ENCODE measurements around the gene SP140L.
"Not testable (repeated sequence)": the region's sequence is repeated elsewhere in the genome, so short reads cannot be mapped to it uniquely, and the experiment has no call there.

The SP140L gene

DNA sequence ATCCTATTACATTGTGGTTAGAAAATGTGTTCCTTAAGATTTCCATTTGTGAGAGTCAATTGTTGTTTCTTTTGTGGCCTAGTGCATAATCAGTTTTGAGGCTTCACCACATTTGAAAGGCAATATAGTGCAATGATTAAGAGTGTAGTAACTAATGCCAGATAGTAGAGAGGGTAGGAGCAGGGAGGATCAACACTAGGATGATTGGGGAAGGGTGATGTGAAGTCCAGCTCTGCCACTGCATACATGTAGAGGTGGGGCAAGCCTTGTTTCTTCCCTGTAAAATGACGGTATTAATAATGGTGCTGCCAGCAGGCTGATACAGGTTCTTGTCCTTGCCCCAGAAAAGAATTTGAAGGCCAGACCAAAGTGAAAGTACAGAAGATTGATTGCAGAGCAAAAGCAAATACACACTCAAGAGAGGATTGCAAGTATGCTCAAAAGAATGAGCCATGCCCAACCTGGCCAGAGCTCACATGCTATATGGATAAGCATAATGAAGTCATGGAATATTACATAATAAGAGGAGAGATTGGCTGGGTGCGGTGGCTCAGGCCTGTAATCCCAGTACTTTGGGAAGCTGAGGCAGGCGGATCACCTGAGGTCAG lies 97.0 kb downstream of the SP140L start:
- no peak for DNase-seq

DNA sequence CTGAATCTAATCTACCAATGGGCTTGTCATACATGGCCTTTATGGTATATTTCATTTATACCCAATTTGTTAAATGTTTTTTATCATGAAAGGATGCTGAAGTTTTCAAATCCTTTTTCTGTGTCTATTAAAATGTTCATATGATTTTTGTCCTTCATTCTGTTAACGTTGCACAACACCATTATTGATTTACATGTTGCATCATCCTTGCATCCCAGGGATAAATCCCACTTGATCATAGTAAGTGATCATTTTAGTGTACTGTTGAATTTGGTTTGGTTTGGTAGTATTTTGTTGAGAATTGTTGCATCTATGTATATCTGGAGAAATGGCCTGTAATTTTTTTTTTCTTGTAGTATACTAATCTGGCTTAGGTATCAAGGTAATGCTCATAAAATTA lies 98.4 kb downstream of the SP140L start:
- DNase-seq, result no peak

DNA sequence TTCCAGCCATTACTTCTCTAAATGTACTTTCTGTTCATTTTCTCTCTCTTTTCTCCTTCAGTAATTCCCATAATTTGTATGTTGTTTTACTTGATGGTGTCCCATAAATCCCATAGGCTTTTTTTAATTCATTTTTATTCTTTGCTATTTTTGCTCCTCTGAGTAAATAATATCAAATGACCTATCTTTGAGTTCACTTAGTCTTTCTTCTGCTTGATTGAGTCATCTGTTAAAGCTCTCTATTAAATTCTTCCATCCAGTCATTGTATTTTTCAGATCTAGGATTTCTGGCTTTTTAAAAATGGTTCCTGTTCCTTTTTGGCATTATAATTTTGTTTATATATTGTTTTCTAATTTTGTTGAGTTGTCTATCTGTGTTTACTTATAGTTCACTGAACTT lies 102.5 kb downstream of the SP140L start:
- no peak for DNase-seq

DNA sequence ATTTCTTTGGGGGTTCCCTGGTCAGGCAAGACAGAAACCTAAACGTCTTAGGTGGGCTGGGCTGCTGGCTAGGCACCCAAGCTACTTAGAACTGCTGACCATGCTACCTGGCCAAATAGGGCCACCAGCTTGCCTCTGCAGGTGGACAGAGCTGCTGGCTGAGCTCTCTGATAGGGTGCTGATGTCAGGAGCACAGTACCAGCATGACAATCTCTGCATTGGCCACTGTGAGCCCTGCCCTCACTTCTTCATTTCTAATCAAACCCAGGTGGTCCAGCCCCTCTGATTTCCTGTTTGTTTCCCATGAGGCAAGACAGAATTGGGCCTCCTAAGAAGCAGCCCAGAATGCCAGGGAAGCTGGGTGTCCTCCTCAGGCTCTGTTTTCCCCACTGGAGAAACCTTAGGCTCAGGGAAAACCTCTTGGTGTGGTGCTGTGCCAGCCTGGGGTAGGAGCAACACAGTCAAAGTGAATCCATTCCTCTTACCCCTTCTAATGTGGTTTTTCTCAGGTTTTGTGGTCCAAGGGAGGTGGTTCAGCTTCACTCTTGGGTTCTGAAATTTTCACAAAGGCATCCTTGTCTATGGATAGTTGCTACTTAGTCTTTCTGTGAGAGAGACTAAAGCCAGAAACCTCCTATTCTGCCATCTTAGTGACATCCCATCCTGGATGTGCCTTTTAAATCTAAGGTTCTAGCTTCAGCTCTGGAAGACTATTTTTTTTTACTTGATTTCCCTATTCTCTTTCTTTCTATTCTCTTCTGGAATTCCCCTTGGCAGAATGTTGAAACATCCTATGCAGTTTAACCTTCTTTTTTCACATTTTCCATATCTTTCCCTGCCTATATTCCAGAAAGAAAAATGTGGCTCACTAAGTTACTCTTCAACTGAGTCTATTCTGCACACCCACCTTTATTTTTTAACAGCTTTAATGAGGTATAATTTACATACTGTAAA lies 104.2 kb downstream of the SP140L start:
- DNase-seq, result no peak

DNA sequence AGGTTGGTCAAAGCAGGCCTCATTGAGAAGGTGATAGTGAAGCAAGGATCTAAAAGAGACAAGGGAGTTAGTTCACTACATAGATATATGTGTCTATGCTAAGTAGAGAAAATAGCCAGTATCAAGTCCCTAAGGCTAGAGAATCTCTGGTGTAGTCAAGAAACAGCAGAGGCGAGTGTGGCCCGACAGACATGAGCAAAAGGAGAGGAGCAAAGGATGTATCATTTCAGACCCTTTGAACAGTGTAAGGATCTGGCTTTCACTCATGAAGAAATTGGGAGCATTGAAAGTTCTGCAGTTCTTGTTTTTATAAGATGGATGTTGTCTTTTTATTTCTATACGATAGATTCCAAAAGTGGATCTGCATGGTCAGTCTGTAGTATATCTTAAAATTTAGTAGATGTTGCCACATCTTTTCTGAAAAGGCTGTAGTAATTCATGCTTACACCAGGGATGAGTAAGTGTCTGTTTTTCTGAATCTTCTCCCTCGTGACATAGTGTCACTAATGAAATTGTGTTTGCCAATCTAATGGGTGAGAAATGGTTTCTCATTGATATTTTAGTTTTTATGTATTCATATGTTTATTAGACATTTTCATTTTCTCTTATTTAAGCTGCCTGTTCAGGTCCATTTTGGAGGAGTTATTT lies 107.8 kb downstream of the SP140L start:
- DNase-seq, result peak; percentile 31 to 46

DNA sequence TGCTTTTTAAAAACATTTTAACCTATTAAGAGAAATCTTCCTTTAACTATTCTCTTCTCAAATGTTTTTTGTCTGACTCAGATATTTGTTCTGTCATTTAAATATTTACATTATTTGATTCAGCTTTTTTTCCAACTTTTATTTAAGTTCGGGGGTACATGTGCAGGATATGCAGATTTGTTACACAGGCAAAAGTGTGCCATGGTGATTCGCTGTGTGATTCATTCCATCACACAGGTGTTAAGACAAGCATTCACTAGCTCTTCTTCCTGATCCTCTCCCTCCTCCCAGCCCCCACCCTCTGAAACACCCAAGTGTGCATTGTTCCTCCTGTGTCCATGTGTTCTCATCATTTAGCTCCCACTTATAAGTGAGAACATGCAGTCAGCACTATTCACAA lies 108.4 kb downstream of the SP140L start:
- no peak for DNase-seq

DNA sequence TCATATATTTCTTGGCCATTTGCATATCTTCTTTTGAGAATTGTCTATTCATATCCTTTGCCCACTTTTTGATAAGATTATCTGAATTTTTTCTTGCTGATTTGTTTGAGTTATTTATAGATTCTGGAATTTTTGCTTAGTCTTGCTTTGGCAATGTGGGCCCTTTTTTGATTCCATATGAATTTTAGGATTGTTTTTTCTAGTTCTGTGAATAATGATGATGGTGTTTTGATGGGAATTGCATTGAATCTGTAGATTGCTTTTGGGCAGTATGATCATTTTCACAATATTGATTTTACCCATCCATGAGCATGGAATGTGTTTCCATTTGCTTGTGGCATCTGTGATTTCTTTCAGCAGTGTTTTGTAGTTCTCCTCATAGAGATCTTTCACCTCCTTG lies 112.1 kb downstream of the SP140L start:
- not testable (repeated sequence) for DNase-seq

DNA sequence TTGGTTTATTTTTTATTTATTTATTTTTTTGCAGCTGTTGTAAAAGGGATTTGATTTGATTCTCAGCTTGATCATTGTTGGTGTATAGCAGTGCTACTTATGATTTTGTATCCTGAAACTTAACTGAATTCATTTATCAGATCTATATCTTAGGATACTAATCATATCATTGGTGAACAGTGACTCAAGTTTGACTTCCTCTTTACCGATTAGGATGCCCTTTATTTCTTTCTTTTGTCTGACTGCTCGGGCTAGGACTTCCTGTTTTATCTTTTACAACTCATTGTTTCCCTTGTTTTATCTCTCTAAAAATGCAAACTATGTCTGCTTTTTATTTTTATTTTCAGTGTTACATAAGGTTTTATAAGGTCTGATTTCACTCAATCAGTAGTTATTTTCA lies 112.6 kb downstream of the SP140L start:
- DNase-seq, result peak; percentile 59 to 73

DNA sequence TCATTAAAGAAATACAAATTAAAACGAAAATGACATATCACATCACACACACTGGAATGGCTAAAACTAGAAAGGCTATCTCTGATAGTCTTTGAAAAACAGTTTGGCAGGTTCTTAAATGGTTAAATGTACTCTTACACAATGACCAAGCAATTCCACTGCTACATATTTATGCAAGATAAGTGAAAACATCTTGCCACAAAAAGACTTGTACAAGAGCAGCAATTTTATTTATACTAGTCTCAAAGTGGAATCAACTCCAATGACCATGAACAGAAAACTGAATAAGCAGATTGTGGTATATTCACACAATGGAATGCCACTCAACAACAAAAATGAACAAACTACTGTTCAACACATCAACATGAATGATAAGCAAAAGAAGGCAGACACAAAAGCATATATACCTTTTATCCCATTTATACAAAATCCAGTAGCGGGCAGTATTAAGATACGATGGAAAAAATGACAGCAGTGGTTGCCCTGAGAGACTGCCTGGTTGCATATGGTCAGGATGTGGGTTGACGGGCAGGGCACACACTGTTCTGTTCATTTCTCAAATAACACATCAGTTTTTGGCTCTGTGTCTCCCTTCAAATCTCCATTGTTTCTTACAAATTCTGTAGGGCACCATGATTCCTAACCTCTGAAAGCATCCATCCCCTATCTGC lies 114.4 kb downstream of the SP140L start:
- DNase-seq, result no peak

DNA sequence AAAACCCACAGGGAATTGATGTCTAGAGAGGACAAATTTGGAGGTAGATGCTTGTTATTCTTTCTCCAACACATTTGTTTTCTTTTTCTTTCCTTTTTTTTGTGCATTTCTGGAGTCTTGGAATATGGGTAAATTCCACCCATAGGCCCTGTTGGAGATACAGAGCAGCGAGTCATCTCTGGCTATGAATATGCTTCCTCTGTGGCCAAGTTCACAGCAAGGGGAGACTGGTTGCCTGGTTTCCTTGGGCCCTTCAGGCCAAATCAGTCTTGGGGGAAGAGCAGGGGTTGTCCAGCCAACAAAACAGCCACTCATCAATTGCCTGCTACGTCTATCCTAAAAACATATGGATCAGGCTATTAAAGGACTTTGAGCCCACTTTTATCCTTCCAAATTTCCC lies 116.5 kb downstream of the SP140L start:
- DNase-seq, result no peak

DNA sequence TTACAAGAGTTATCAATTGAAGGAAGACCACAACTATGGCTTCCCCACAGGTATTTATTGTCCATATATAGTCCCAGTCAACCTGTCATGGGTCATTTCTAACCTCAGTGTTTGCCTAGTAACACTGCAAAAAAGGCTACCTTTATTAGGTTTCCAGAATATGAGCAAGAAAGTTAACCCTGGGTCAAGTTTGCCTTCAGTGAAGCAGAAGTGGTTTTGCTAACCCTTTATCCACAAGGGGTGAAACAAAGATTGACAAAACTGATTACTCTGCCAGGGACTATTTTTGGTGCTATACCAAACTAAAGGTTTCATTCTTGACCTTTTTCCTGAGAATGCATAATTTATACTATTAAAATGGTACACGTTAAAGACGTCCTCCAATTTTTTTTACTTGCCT lies 117.8 kb downstream of the SP140L start:
- no peak for DNase-seq

DNA sequence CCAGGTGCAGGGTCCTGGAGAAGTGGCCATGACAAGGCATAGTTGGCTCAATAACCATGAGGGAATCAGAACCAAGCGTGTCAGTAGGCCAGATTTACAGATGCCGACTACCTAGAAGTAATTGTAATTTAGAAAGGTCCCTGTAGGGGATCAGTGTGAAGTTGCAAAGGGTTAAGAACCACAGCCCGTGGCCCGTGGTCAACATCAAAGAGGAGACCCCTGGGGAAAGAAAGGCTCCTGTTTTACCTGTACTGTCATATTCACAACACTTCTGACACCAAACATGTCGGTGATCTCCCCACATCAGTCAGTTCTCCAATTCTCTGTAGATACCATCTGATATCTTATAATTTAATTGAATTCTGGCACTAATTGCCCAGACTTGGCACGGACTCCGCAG lies 120.0 kb downstream of the SP140L start:
- DNase-seq, result no peak

DNA sequence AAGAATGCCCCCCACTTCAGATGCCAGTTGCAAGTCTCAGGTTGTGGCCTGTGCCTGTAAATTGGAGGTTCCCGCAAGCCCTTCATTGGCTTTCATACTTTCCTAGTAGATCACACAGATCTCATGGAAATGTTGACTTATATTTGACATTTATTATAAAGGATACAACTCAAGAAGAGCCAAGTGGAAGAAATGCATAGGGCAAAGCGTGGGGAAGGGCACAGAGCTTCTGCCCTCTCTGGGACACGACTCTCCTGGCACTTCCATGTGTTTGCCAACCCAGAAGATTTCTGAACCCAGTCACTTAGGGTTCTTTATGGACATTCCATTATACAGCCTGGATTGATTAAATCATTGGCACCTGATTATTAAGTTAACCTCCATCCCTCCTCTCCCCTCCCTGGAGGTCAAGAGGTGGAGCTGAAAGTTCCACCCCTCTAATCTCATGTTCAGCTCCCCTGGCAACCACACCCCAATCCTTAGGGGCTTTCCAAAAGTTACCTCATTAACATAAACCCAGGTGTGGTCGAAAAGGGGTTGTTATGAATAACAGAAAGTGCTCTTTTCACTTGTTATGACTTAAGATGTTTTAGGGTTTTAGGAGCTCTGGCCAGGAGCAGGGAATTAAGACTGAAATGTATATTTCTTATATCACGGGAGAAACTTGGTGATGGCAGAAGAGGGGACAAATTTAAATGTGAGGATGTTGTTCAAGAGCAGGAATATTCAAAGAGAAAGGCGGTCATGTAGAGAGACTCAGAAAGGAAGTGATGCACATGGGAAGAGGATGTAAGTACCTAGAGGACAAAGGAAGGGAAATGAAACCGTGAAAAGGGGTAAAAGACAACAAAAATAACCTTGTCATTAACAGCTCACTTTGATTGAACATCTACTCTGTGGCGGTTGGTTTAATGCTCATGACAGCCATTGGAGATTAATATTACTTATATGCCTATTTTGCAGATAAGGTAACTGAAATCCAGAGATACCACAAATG lies 120.8 kb downstream of the SP140L start:
- no peak for DNase-seq

DNA sequence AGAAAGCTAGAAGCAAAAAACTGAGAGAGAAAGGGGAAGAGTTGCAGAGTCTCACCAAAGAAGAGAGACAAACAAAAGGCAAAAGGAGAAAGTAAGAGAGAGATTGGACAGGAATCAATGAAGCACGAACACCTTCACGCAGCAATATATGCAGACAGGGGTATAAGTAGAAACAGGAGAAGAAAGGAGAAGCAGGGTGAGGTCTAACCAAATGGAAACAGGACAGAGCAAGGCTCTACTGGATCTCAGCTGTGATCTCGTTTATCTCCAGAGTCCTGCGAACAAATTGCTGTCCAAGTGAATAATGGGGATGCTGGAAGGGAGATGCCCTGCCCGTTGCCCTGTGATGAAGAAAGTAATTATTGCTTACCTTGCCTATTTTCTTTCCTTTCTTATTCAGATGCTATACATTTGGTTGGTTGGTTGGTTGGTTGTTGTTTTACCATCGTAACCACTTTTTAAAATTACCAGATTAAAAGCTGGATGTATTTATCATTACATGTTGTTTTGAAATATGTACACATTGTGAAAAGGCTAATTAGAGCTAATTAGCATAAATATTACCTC lies 123.0 kb downstream of the SP140L start:
- DNase-seq, result no peak

DNA sequence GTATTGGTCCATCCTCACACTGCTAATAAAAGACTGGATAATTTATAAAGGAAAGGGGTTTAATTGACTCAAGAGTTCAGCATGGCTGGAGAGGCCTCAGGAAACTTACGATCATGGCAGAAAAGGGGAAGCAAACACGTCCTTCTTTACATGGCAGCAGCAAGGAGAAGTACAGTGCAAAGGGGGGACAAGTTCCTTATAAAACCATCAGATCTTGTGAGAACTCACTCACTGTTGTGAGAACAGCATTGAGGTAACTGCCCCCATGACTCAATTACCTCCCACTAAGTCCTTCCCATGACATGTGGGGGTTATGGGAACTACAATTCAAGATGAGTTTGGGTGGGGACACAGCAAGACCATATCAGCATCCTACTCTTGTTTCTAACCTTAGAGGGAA lies 126.0 kb downstream of the SP140L start:
- peak in 1 of 2 experiments; percentile 6 for DNase-seq

Measured in AML-193 (cell line).